GM12801 (cell line): Measurements from ENCODE around the gene PLCB4.

Experiments
- CTCF ChIP-seq: IDR thresholded peaks from one replicate; pipeline ENCODE4 v1.5.1; 2011; ENCODE audit warnings: control low read depth; ENCODE audit not compliant: insufficient read length; ENCODE audit errors: extremely low read depth

The PLCB4 gene

DNA sequence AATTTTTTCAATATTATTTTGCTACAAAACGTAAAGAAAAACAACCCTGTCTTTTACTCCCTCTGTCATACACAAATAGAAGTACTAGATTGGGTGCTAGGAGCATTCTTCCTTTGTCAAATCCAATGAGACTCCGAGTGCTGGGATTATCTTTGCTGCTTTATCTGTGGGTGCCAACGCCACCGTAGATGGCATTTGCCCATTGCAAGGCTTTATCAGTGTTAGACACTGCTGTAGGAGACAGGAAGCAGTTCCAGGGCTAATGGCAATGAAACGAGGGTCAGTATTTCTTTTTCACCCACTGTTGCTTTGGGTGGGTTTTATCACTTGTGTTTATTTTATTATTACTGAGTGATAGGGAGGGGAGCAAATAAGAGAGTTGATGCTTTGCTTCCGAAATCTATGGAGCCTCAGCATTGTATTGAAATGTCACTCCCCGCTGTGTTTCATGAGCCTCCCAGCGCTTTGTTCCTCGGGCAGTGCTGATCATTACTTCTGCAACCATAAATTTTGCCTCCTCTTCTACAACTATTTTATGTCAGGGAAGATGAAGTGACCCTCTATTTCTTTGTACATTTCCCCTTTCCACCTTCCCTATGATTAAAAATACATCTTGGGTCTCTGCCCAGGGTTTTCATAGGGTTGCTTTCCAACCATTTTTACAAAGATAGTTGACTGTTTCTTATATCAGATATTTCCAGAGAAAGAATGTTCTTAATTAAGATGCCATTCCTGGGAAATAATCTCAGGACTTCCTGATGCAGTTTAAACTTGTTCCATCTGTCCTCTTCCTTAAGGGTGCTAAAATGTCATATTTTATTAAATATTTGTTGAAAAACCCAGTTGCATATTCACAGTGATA lies 358.8 kb downstream of the PLCB4 start:
- no peak for TF ChIP-seq CTCF

- no peak for TF ChIP-seq CTCF
Measured at GRCh38 chr20:9428292-9428607, 359.4 kb downstream of the PLCB4 start.

GRCh38 chr20:9439806-9440205 lies 370.9 kb downstream of the PLCB4 start:
- TF ChIP-seq CTCF = no peak

DNA sequence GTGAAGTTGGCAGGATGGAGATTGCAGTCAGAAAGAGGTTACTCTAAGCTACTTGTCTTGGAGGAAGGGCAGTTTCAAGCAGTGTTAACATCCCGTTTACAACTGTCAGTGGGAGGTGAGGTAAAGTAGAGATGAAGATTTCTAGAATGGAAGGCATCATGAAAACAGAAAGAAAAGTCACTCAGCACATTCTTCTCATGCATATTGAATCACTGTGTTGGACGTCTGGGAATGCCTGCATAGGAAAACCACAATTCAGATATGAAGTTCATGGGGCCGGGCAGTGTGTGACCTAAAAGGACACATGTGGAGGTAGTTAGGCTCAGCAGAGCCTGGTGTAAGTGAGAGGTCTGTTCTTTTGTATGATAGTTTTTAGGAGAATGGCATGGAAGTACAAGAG lies 372.0 kb downstream of the PLCB4 start:
- TF ChIP-seq CTCF = no peak

GRCh38 chr20:9441948-9442347 lies 373.1 kb downstream of the PLCB4 start:
- TF ChIP-seq CTCF = no peak

DNA sequence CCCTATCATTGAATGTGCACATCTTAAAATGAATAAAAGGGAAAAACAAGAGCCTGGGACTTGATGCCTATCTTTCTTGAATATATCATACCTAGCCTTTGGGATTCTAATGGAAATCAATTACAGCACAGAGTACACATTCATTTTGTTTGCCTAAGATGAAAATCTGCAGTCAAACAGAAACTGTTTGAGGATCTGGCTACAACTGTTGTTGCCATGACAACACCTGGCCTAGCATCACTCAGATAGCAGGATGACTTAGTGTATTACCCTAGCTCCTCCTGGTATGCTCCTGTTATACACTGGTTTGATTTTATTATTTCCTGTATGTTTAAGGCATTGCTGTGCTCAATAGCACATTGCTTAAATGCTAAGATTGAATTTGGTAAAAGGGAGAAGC lies 374.0 kb downstream of the PLCB4 start:
- no peak for TF ChIP-seq CTCF

DNA sequence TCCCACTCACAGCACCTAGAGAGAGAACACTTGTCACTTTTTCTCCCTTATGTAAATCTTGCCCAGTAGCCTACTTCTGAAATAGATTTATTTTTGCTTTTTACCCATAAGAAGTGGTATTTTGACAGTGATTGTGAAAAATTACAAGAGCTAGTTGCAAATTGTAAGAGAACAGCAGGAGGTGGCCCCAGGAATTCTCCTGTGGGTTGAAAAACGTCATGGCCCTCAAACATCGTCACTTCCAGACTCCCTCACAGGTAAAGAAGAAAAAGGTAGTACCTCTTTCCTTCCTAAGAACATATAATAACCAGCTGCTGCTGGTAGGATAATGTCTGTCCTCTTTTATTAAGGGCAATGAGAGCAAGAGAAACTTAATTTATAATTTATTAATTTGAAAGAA lies 376.0 kb downstream of the PLCB4 start:
- no peak for TF ChIP-seq CTCF

- TF ChIP-seq CTCF = no peak
Measured at GRCh38 chr20:9447182-9447581, 378.3 kb downstream of the PLCB4 start.
